ENCODE data around the gene PEA15. TPM values are rescaled to one million over a fixed set of nuclear protein-coding genes. Genes with fewer than 3 reads are reported as not detected.

The PEA15 gene
- total RNA-seq, 1 experiment from 2014 or later: 44.0 TPM

DNA sequence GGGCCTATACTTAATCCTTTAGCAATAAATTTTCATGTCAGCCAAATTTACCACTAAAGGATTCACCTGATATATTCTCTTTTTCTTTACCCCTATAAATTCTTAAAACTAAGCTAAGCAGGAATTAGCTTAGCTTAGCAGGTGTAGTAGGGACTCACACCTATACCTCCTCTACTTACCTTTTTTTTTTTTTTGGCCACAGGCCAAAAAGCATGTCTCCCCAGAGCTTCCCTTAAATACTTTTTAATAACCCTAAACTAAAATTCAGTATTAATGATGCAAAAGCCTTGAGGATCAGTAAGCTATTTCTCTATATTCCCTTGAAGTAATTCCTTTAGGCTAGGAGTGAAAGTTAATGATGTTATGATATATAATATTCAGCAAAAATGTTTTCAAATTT, 23.2 kb downstream of the PEA15 start:
- Histone ChIP-seq H3K27ac (ENCODE audit: low read depth, low read length) (no peak overlapping the region), H3K9me2 (ENCODE audit: insufficient read depth) (no peaks in the 10 kb centered on the region), H4K20me1 (ENCODE audit: insufficient read depth) (no peaks in the 10 kb centered on the region), H3K27me3 (ENCODE audit: insufficient read depth, low read length) (no peaks in the 10 kb centered on the region), H2AFZ (ENCODE audit: low read depth, low read length, poor library complexity, severe bottlenecking) (no peak overlapping the region), H3K36me3 (ENCODE audit: control insufficient read depth in 1 of 2, insufficient read depth in 2 of 2, low read length in 2 of 2) (peaks cover 45 to 56% of the 10 kb centered on the region in 2 experiments; a peak in 3 of 4 replicates), H3K79me2 (ENCODE audit: insufficient read depth, low read length) (no peaks in the 10 kb centered on the region), H3K4me1 (ENCODE audit: control insufficient read depth in 1 of 2, insufficient read depth in 2 of 2, low read length in 2 of 2) (no peaks in the 10 kb centered on the region), H3K9ac (ENCODE audit: low read length) (no peak overlapping the region), H3K4me3 (replicated peaks in 1 of 2; ENCODE audit: low read depth in 1 of 2, low read length in 2 of 2) (no peak overlapping the region), H3K9me3 (ENCODE audit: control insufficient read depth in 1 of 2, insufficient read depth in 1 of 2, low read depth in 1 of 2, low read length in 2 of 2) (no peaks in the 10 kb centered on the region), H3K4me2 (ENCODE audit: low read length) (no peak overlapping the region)
- BruUV-seq (replicated peaks): no TSS peak
- no peak for ATAC-seq
- intact Hi-C loops (cut with micrococcal nuclease): no loop called here
- CTCF ChIA-PET: interaction anchor here (0.9 kb wide), 1 partner anchor 16 kb away, joined by 3 read pairs; no protein-coding TSS in a partner anchor
- POLR2A ChIA-PET: interaction anchor here (0.9 kb wide), 1 partner anchor 33 kb away, joined by 3 read pairs; no protein-coding TSS in a partner anchor
- RAD21 ChIA-PET (ENCODE audit: low non-redundant PET in 1 of 2, low total read pairs in 2 of 2, uncharacterized antibody in 2 of 2, unreplicated experiment in 2 of 2): no interaction called here
- no peak for DNase-seq (ENCODE audit: low read depth, low spot score)
- TF ChIP-seq TCF7L2 (IDR thresholded peaks at IDR 0.05; ENCODE audit: borderline replicate concordance, extremely low read depth, insufficient read depth, insufficient read length) (no peak), SIN3A (IDR thresholded peaks at IDR 0.05; ENCODE audit: low read depth) (no peak)

DNA sequence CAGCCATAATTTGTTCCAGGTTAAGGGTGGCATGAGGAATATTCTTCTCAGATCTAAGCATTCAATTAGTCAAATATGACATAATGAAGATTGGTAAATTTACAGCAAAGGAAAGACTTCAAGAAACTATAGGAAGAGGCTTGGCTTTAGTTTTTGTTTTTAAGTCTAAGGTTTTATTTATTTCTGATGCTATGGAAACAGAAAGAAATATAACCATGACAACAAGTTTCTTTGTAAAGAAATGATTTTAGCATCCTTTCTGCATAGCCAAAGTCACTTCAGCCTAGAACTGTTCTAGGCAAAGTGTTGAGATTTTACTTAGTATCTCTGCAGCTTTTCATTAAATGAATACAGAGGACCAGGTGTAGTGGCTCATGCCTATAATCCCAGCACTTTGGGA, 27.7 kb downstream of the PEA15 start:
- Histone ChIP-seq H3K9me2 (ENCODE audit: insufficient read depth) (no peaks in the 10 kb centered on the region), H4K20me1 (ENCODE audit: insufficient read depth) (no peaks in the 10 kb centered on the region), H3K9ac (ENCODE audit: low read length) (no peak overlapping the region), H3K36me3 (ENCODE audit: control insufficient read depth in 1 of 2, insufficient read depth in 2 of 2, low read length in 2 of 2) (peaks cover 42 to 48% of the 10 kb centered on the region in 2 experiments; a peak in 3 of 4 replicates), H3K79me2 (ENCODE audit: insufficient read depth, low read length) (no peaks in the 10 kb centered on the region), H3K4me3 (replicated peaks in 1 of 2; ENCODE audit: low read depth in 1 of 2, low read length in 2 of 2) (no peak overlapping the region), H3K4me1 (ENCODE audit: control insufficient read depth in 1 of 2, insufficient read depth in 2 of 2, low read length in 2 of 2) (no peaks in the 10 kb centered on the region), H3K27ac (ENCODE audit: low read depth, low read length) (no peak overlapping the region), H3K27me3 (ENCODE audit: insufficient read depth, low read length) (no peaks in the 10 kb centered on the region), H3K9me3 (ENCODE audit: control insufficient read depth in 1 of 2, insufficient read depth in 1 of 2, low read depth in 1 of 2, low read length in 2 of 2) (no peaks in the 10 kb centered on the region), H3K4me2 (ENCODE audit: low read length) (no peak overlapping the region), H2AFZ (ENCODE audit: low read depth, low read length, poor library complexity, severe bottlenecking) (no peak overlapping the region)
- ChIA-PET RAD21 (ENCODE audit: low non-redundant PET in 1 of 2, low total read pairs in 2 of 2, uncharacterized antibody in 2 of 2, unreplicated experiment in 2 of 2) (no interaction called here), CTCF (interaction anchor here (1.1 to 1.2 kb wide), 2 partner anchors 19 to 40 kb away, joined by 4 to 6 read pairs; no protein-coding TSS in a partner anchor), POLR2A (no interaction called here)
- intact Hi-C loops (cut with micrococcal nuclease): no loop called here
- DNase-seq (ENCODE audit: low read depth, low spot score) (no peak), ATAC-seq (no peak)
- TF ChIP-seq FOSL1 (IDR thresholded peaks at IDR 0.05; ENCODE audit: low read depth) (no peak), JUND (IDR thresholded peaks at IDR 0.05) (no peak), SIN3A (IDR thresholded peaks at IDR 0.05; ENCODE audit: low read depth) (no peak), SRF (IDR thresholded peaks at IDR 0.05; ENCODE audit: low read depth) (no peak), ELF1 (IDR thresholded peaks at IDR 0.05; ENCODE audit: borderline replicate concordance, low read depth) (no peak), ZFX (IDR thresholded peaks at IDR 0.05) (no peak), SP1 (IDR thresholded peaks at IDR 0.05; ENCODE audit: low read depth) (no peak), CEBPB (IDR thresholded peaks at IDR 0.05; ENCODE audit: low read depth) (no peak), EGR1 (IDR thresholded peaks at IDR 0.05; ENCODE audit: low read depth) (no peak), YY1 (IDR thresholded peaks at IDR 0.05; ENCODE audit: extremely low read depth, insufficient replicate concordance, low read depth, low read length) (no peak), ZNF274 (IDR thresholded peaks at IDR 0.05; ENCODE audit: low read depth, low read length) (no peak), EZH2 (IDR thresholded peaks at IDR 0.05) (no peak), POLR2AphosphoS5 (IDR thresholded peaks at IDR 0.05; ENCODE audit: low read depth, low read length) (no peak), RAD21 (IDR thresholded peaks at IDR 0.05; ENCODE audit: low read depth) (no peak), EZH2phosphoT487 (IDR thresholded peaks at IDR 0.05; ENCODE audit: borderline replicate concordance) (no peak)
- TF ChIP-seq, protein P1, sequence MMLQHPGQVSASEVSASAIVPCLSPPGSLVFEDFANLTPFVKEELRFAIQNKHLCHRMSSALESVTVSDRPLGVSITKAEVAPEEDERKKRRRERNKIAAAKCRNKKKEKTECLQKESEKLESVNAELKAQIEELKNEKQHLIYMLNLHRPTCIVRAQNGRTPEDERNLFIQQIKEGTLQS (IDR thresholded peaks at IDR 0.05): no peak
- TF ChIP-seq, protein P2, sequence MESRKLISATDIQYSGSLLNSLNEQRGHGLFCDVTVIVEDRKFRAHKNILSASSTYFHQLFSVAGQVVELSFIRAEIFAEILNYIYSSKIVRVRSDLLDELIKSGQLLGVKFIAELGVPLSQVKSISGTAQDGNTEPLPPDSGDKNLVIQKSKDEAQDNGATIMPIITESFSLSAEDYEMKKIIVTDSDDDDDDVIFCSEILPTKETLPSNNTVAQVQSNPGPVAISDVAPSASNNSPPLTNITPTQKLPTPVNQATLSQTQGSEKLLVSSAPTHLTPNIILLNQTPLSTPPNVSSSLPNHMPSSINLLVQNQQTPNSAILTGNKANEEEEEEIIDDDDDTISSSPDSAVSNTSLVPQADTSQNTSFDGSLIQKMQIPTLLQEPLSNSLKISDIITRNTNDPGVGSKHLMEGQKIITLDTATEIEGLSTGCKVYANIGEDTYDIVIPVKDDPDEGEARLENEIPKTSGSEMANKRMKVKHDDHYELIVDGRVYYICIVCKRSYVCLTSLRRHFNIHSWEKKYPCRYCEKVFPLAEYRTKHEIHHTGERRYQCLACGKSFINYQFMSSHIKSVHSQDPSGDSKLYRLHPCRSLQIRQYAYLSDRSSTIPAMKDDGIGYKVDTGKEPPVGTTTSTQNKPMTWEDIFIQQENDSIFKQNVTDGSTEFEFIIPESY (IDR thresholded peaks at IDR 0.05; ENCODE audit: extremely low read depth, insufficient replicate concordance, low read length): no peak
- no TSS peak for BruUV-seq (replicated peaks)
